Testis (tissue), 2 donors: Measurements from ENCODE around the gene TMEM156.

ENCODE experiments used
- POLR2A ChIP-seq: fragments of 450-650 bp; IDR thresholded peaks from one replicate; pipeline ENCODE4 v1.6.1; 2017; ENCODE audit warnings: antibody characterized with exemption, mild to moderate bottlenecking, moderate library complexity
- TF ChIP-seq, protein P1 (sequence below), 3 experiments: fragments of 450-650 bp in 2 of 3; fragments of 200-600 bp in 1 of 3; sonication (generic) in 1 of 3; IDR thresholded peaks; one replicate each; pipeline ENCODE4 v1.5.1; 2016 to 2019; ENCODE audit warnings: antibody characterized with exemption in 3 of 3, mild to moderate bottlenecking in 2 of 3, moderate library complexity in 1 of 3

DNA sequence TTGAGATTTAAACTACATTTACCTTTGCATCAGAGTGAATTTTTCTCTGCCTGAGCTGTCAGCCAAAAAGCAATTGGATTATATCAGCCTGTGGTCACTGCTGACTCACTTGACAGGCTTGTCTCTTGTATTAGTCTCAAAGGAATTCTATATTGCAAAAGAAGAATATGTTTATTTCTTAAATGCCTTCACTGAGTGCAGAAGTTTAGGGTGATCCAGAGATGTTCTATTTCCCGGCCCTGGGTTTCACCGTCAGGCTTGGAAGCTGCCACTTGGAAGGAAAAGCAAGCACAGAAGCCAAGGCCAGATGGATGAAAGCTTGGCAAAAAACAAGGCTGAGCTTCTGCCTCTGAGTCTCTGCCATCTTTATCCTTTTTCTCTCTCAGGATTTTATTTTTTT, 83.7 kb downstream of the TMEM156 start:
- TF ChIP-seq, protein P1, sequence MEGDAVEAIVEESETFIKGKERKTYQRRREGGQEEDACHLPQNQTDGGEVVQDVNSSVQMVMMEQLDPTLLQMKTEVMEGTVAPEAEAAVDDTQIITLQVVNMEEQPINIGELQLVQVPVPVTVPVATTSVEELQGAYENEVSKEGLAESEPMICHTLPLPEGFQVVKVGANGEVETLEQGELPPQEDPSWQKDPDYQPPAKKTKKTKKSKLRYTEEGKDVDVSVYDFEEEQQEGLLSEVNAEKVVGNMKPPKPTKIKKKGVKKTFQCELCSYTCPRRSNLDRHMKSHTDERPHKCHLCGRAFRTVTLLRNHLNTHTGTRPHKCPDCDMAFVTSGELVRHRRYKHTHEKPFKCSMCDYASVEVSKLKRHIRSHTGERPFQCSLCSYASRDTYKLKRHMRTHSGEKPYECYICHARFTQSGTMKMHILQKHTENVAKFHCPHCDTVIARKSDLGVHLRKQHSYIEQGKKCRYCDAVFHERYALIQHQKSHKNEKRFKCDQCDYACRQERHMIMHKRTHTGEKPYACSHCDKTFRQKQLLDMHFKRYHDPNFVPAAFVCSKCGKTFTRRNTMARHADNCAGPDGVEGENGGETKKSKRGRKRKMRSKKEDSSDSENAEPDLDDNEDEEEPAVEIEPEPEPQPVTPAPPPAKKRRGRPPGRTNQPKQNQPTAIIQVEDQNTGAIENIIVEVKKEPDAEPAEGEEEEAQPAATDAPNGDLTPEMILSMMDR (IDR thresholded peaks at IDR 0.05) = no peak
- no peak for TF ChIP-seq POLR2A
